DOHH2 (cell line): ENCODE measurements around the gene UVRAG.

Experiments used
- CTCF ChIP-seq: fragments of 200-600 bp; sonication (generic); IDR thresholded peaks from one replicate; pipeline ENCODE4 v1.5.1; 2014; ENCODE audit warnings: antibody characterized with exemption, mild to moderate bottlenecking, low read depth, low read length; ENCODE audit not compliant: poor library complexity, severe bottlenecking
- EZH2phosphoT487 ChIP-seq: fragments of 200-600 bp; sonication (generic); IDR thresholded peaks from 2 replicates; pipeline ENCODE4 v1.6.1; 2017; ENCODE audit warnings: borderline replicate concordance, mild to moderate bottlenecking, antibody characterized with exemption, low read length, moderate library complexity, mixed read lengths

- TF ChIP-seq CTCF, result no peak
- no peak for TF ChIP-seq EZH2phosphoT487
Observed at GRCh38 chr11:75954039-75954438, 139.0 kb downstream of the UVRAG start.
